Chondrocyte (in vitro differentiated cells): ENCODE data around the gene CLDN24. TPM values are rescaled to one million over a fixed set of nuclear protein-coding genes. Genes with fewer than 3 reads are reported as not detected.

Experiments
- DNase-seq: peaks from one replicate; pipeline ENCODE4 v3.0.0; 2021; ENCODE audit warnings: mixed read lengths, low spot score
- H3K27ac Mint-ChIP-seq: one replicate; pipeline ENCODE4 v1.8.0; 2021; ENCODE audit warnings: mild to moderate bottlenecking, moderate library complexity, mixed read lengths; ENCODE audit not compliant: unreplicated experiment
- H3K27me3 Mint-ChIP-seq: 2 replicates; pipeline ENCODE4 v1.8.0; 2021; ENCODE audit warnings: low read depth, mixed read lengths
- H3K36me3 Mint-ChIP-seq: 2 replicates; pipeline ENCODE4 v1.8.0; 2021; ENCODE audit warnings: low read depth, mixed read lengths
- H3K4me1 Mint-ChIP-seq: 2 replicates; pipeline ENCODE4 v1.8.0; 2021; ENCODE audit warnings: low read depth, mild to moderate bottlenecking, mixed read lengths
- H3K4me3 Mint-ChIP-seq: one replicate; pipeline ENCODE4 v1.8.0; 2021; ENCODE audit warnings: mild to moderate bottlenecking, moderate library complexity, mixed read lengths; ENCODE audit not compliant: unreplicated experiment
- H3K9me3 Mint-ChIP-seq: 2 replicates; pipeline ENCODE4 v1.8.0; 2021; ENCODE audit warnings: low read depth, mixed read lengths
- total RNA-seq: library from RNA; stranded (reverse); gene quantifications from 3 replicates; pipeline ENCODE4 v1.2.1, GENCODE V29; 2021
- TF ChIP-seq, protein P1 (sequence below): fragments of 200-600 bp; sonication (generic); IDR thresholded peaks from 2 replicates; pipeline ENCODE4 v1.5.0; 2021; ENCODE audit warnings: antibody characterized with exemption, mild to moderate bottlenecking, moderate library complexity

CLDN24 gene
- total RNA-seq, 1 donor from 2014 or later: not detected

DNA sequence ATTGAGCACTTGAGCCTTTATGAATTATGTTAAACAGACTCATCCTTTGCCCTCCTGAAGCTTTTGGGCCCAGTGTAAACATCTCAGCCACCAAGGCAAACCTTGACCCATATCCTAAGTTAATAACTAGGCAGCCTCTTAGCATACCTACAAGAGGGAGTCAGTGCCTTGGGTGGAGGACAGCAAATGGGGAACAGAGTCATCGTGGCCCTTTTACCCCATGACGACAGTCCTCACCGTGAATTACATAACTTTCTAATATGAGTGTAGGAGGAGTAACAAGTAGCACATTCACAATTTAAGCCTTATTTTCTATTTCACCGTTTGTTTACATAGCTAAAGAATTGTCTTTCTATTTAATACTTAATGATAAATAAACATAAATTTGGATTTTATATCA lies 18.9 kb downstream of the CLDN24 start:
- no peaks in the 10 kb centered on the region for H3K9me3 Mint-ChIP-seq
- no peak overlapping the region for H3K4me3 Mint-ChIP-seq
- H3K27ac Mint-ChIP-seq: no peak overlapping the region
- no peak for DNase-seq
- TF ChIP-seq, protein P1, sequence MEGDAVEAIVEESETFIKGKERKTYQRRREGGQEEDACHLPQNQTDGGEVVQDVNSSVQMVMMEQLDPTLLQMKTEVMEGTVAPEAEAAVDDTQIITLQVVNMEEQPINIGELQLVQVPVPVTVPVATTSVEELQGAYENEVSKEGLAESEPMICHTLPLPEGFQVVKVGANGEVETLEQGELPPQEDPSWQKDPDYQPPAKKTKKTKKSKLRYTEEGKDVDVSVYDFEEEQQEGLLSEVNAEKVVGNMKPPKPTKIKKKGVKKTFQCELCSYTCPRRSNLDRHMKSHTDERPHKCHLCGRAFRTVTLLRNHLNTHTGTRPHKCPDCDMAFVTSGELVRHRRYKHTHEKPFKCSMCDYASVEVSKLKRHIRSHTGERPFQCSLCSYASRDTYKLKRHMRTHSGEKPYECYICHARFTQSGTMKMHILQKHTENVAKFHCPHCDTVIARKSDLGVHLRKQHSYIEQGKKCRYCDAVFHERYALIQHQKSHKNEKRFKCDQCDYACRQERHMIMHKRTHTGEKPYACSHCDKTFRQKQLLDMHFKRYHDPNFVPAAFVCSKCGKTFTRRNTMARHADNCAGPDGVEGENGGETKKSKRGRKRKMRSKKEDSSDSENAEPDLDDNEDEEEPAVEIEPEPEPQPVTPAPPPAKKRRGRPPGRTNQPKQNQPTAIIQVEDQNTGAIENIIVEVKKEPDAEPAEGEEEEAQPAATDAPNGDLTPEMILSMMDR: no peak
- no peaks in the 10 kb centered on the region for H3K4me1 Mint-ChIP-seq
- H3K36me3 Mint-ChIP-seq: peaks cover 17% of the 10 kb centered on the region
- no peaks in the 10 kb centered on the region for H3K27me3 Mint-ChIP-seq

DNA sequence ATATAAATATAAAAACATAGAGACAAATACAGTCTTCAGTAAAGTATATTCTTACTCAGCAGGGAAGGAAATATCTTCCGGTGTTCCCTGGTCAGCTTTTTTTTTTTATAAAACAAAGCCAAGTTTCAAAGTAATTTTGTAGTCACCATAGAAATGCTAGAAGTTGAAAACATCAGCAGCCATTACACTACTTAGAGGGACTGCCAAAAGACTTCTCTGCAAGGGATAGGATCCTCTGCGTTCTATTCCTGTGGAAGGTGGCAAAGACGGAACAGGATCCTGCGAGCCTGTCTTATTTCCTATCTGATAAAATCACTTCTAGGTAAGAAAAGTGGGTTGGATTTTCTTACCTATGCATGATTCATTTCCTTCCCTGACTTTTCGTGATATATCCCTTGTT lies 21.6 kb downstream of the CLDN24 start:
- H3K4me3 Mint-ChIP-seq: no peak overlapping the region
- H3K4me1 Mint-ChIP-seq: peaks cover 4% of the 10 kb centered on the region
- TF ChIP-seq, protein P1: no peak
- no peaks in the 10 kb centered on the region for H3K27me3 Mint-ChIP-seq
- DNase-seq: no peak
- H3K36me3 Mint-ChIP-seq: peaks cover 22% of the 10 kb centered on the region
- no peaks in the 10 kb centered on the region for H3K9me3 Mint-ChIP-seq
- no peak overlapping the region for H3K27ac Mint-ChIP-seq

DNA sequence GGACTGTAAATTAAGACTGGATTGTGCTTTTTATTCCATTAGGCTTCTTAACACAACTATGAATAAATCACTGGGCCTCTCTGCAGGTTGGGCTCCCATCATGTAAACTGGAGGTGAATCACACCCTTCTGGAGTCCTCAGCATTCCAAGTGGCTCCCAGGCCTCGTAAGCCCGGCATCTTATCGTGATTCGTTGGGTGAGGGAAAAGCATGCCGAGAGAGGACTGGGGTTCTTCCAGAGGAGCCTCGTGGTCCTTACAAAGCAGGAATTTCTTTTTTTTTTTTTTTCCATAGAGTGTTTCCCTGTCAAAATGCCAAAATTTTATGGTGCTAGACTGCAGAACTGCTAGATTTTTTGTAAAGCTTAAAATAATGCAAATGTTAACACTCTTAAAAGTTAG lies 22.2 kb downstream of the CLDN24 start:
- TF ChIP-seq, protein P1: no peak
- Mint-ChIP-seq H3K4me1 (peaks cover 10% of the 10 kb centered on the region), H3K4me3 (no peak overlapping the region), H3K27me3 (no peaks in the 10 kb centered on the region), H3K36me3 (peaks cover 21% of the 10 kb centered on the region), H3K27ac (no peak overlapping the region), H3K9me3 (no peaks in the 10 kb centered on the region)
- DNase-seq: no peak

DNA sequence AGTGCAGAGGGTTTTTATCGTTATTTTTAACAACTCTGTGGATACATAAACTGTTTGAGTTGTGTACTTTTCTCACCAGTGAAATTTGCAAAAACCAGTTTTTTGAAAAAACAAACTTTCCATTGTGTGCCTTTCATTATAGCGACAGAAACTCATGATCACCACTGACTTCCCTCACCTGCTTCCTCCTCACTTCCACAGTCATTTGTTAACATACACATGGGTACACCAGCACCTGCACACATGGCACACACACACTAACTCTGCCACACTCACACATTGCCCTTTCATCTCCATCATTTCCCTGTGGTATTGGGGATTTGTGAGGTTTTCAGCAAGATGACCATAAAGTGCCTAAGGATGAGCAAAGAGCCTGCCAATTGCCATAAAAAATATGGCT lies 22.8 kb downstream of the CLDN24 start:
- H3K4me3 Mint-ChIP-seq: no peak overlapping the region
- DNase-seq: no peak
- H3K36me3 Mint-ChIP-seq: peaks cover 16% of the 10 kb centered on the region
- H3K27me3 Mint-ChIP-seq: no peaks in the 10 kb centered on the region
- TF ChIP-seq, protein P1: no peak
- H3K9me3 Mint-ChIP-seq: no peaks in the 10 kb centered on the region
- peaks cover 16% of the 10 kb centered on the region for H3K4me1 Mint-ChIP-seq
- H3K27ac Mint-ChIP-seq: no peak overlapping the region

DNA sequence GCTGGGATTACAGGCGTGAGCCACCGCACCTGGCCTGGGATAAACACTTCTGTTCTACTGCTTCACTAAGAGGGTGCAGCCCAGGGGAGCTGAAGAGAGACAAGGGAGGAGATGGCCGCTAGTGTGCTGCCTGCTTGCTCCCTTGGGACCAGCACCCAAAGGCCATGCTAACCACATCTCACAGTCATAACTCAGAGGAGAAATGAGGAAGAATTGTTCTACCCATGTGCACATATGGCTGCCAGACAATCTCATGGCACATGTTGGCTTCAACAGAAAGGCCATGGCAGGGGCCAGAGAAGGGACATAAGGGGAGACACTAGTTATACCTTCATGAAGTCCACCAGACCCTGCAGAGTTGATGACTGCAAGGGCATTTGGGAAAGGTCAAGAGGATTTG lies 24.6 kb downstream of the CLDN24 start:
- no peak for DNase-seq
- Mint-ChIP-seq H3K27me3 (no peaks in the 10 kb centered on the region), H3K27ac (no peak overlapping the region), H3K4me3 (no peak overlapping the region), H3K9me3 (no peaks in the 10 kb centered on the region), H3K36me3 (peaks cover 12% of the 10 kb centered on the region), H3K4me1 (peaks cover 20% of the 10 kb centered on the region)
- TF ChIP-seq, protein P1: no peak
